ENCODE data around the gene JAG2.

GRCh38 chr14:105091517-105092170 is 76.9 kb downstream of the JAG2 start:
- no peak for TF ChIP-seq CTCF (IDR thresholded peaks at IDR 0.05)
- peak in 1 of 2 donors; percentile 24 for TF ChIP-seq POLR2A (IDR thresholded peaks at IDR 0.05)
